HG02970 (cell line): ENCODE results near the gene ITGB7.
"Not testable (repeated sequence)": the region's sequence is repeated elsewhere in the genome, so short reads cannot be mapped to it uniquely, and the experiment has no call there.

ENCODE experiments used
- ATAC-seq: cut with Tn5 transposase; IDR thresholded peaks from one replicate; pipeline ENCODE4 v1.9.1; 2021; ENCODE audit warnings: mild to moderate bottlenecking, moderate library complexity, moderate number of reproducible peaks; ENCODE audit not compliant: unreplicated experiment, low FRiP score

Gene ITGB7

DNA sequence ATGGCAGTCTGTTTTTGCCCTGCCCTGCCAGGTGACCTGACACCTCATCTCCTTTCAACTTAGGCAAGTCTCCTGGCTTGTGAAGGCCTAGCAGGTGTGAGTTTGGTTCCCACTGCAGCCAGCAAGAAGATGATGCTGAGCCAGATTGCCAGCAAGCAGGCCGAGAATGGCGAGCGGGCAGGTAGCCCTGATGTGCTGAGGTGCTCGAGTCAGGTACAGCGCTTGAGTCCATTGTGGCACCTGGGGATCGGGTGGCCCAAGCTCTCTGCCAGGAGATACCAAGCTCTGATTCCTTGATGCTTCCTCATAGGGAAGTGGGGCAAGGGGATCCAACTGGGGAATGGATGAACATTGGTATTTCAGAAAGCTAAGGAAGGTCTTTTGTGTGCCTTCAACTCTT is 22.2 kb downstream of the ITGB7 start:
- ATAC-seq: no peak

GRCh38 chr12:53182903-53183302 is 24.1 kb downstream of the ITGB7 start:
- no peak for ATAC-seq

DNA sequence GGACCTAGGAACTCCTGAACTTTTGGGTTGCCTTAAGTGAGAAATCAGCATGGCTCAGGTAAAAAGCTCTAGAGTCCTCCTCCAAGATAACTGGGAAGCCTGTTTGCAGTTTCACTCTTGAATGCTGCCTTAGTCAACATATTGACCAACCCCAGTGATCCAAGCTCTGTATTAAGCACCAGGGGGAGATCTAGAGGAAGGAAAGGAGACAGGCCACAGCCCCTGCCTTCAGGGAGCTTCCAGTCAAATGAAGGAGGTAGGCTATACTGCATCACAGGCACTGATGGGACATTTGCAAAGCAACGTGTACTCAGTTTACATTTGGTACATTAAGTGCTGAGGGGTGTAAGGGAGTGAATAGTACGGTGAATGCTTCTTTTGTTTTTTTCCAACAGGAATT is 25.1 kb downstream of the ITGB7 start:
- no peak for ATAC-seq

DNA sequence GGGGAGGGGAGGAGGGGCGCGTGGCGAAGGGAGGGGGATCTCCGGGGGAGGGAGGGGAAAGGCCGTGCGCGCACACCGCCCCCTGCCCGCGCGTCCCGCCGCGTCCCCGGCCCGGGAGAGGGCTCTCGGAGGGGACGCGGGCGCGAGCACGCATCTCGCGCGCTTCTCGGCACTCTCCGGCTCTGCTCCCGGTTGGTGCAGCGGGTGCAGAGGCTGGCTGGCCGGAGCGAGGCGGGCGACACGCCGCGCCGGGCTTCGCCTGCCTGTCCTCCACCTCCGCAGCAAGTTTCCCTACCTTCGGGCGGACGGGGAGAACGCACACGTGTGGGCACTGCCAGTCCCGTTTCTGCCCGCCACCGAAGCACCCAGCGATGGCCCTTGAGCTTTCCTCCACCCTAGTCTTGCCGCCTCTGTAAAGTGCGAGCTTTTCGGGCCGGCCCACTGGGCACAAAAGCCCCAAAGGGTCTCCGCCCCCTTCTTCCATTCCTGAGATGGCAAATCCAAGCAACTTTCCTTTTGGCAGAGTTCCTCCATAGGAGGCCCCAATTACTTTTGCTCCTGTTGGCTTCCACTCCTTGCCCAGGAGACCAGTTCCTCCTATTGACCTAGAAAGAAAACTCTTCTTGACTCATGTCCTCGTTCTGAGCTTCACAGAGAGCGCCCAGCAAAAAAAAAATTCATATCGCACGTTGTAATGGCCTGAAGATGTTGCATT is 26.0 kb downstream of the ITGB7 start:
- ATAC-seq: peak; percentile 38

DNA sequence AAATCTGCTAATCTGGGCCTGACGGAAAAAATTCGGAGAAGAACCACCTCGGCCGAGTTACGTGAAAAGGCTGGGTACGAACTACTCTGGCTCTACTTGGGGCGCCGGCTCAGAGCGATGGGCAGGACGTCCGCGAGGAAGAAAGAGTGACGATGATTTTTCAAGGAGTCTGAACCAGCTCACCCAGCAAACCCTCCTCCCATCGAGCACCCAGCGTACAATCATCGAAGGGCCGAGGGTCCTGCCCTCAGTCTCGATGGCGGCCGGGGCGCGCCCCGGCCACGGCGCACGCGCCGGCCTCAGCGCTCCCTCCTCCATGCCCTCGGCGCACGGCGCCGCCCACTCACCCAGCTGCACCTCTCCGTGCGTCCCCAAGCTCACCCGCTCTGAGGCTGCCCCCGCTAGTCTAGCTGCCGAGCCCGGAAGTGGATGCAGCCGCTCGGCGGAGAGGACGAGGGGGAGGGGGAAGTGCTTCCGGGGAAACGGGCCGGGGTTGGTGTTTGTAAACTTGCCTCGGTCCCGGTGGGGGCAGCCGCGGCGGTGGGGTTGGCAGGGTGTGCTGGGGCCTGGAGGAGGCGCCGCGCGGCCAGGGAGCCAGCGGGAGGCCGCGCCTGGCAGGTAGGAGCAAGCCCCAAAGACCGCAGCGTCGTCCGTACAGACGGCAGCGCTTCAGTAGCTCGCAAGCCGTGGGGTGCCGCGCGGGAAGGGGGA is 26.7 kb downstream of the ITGB7 start, which contains the start of the genes CSAD and ZNF740:
TSS of gene CSAD (minus strand) at position 706 of the 711 bp plus-strand sequence. CDS start 7,455 bp downstream, outside the sequence.
TSS of gene ZNF740 (plus strand) at position 503 of the 711 bp plus-strand sequence. CDS start 1,262 bp downstream, outside the sequence.
- ATAC-seq: peak; percentile 91

DNA sequence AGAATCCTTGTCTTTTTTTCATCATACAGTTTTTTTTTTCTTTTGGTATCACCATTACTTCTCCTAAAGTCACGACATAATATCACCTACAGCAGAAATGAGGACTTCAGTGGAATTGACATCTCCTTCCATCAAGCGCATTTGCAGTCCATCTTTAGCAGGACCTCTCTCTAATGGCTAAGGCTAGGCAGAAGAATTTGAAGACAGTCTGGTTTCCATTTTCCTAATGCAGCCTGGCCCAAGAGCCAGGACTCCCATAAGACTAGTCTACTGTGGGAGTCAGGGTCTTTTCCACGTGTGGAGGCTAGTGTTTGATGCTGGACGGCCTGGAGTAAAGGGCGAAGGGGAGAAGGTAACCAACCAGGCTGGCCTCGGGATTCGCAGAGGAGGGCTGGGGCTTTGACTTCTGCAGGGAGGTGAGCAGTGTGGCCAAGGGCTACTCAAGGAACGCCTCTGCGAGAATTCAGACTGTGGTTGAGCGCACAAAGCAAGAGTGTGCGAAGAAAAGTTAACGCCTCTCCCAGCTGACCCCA is 27.3 kb downstream of the ITGB7 start:
- peak; percentile 2 for ATAC-seq

DNA sequence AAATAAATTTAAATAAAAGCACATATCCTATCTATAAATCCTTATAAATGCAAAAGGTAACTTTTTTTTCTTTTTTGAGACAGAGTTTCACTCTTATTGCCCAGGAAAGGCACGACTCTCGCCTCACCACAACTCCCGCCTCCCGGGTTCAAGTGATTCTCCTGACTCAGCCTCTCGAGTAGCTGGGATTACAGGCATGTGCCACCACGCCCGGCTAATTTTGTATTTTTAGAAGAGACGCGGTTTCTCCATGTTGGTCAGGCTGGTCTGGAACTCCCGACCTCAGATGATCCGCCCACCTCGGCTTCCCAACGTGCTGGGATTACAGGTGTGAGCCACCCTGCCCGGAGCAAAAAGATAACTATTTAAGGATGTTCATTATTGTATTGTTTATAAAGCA is 28.2 kb downstream of the ITGB7 start:
- not testable (repeated sequence) for ATAC-seq

- not testable (repeated sequence) for ATAC-seq
These were observed 29.6 kb downstream of the ITGB7 start for GRCh38 chr12:53177447-53177846.

- no peak for ATAC-seq
These were observed 30.3 kb downstream of the ITGB7 start for GRCh38 chr12:53176750-53177149.

DNA sequence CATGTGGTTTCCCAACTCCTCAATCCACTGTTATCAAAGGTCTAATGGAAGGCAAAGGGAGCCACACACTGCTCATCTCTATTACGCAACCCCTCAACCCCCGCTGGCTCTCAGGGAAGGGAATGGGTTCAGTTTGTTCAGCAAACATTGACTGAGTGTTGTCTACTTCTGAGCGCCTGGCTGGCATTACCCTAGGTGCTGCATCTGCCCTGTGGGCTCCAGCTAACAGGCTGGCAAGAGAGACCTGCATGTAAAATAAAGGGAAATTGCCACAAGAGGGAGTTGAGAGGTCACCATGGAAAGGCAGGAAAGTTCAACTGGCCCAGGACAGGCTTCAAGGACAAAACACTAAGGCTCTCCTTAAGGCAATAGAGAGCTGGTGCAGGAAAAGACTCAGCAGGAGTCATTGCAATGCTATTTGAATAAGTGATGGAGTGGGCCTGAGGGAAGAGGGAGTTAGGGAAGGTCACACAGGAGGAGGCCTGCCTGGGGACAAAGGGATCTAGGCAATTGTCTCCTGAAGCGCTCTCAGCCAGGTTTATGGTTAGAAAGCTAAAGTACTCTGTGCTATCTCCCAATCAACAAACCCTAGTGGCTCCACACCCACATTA is 32.1 kb downstream of the ITGB7 start:
- ATAC-seq: no peak

- no peak for ATAC-seq
These were observed 33.9 kb downstream of the ITGB7 start for GRCh38 chr12:53173085-53173715.

DNA sequence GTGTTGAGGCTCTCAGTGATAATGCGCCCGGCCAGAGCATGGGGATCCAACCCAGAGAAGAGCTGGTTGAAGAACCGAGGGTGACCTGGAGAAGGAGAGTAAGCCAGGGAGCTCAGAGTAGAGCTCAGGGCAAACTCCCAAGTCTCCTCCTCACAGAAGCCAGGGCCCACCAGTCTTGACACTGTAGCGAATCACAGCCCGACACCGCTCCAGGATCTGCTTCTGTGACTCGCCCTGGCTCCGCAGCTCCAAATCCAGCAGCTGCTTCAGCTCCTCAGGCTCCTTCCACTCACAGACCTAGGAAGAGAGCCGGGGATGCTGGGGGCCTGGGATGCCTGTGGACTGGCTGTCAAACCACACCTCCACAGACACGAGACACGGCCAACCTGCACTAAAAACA is 34.7 kb downstream of the ITGB7 start:
- no peak for ATAC-seq

DNA sequence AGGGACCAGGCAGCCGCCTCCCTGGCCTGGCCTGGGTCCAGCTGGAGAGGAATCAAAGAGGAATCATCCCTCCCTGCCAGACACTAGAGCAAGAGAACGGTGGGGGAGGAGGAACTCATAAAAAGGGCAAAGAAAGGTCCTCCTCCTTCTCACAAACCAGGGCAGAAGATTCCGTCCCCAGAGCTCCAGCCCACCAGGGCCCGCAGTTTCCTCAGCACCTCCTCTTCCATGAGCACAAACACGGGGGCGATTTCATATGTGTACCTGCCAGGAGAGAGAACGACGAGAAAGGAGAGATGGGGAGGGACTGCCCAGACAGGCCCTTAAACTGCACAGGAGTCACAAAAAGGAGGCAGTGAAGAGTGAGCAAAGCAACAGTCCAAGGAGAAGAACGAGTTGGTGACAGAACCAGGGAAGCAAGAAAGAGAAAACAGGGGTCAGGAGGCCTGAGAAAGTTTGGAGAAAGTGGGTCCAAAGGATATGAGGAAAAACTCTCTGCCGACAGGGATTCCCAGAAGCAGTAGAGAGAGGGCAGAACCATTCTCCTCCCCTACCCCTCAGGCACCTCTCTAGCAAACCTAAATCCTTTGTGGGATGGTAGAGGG is 35.2 kb downstream of the ITGB7 start:
- ATAC-seq: no peak

DNA sequence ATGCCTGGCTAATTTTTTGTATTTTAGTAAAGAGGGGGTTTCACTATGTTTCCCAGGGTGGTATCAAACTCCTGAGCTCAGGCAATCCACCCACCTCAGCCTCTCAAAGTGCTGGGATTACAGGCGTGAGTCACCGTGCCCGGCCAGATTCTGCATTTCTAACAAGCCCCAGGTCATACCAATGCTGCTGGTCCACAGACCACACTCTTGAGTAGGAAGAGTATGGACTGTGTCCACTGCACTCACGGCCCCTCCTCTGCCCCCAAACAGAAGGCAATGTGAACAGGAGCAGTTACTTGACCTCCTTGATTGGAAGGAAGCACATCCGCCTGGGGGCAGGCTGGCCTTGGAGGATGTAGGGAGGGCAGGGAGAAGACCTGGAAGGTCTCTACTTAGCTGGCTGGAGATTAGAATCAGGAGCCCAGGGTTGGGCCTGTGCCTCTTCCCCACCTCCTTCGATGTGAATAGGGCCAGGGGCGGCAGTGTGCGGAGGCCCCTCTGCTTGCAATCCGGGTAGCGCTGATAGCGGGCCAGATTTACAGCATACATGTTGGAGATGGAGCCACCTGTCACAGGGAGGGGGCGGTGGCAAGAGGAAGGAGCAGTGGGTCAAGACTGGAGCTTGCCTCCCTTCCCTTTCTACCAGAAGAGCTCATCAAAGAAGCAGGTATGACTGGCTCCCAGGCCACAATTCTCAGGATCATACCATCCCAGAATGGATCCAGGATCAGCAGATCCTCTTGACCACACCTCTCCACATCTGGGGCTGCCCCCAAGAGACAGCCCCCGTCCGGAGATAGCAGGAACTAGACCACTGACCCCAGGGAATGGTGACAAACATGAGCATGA is 36.0 kb downstream of the ITGB7 start:
- ATAC-seq: no peak

- no peak for ATAC-seq
These were observed 36.8 kb downstream of the ITGB7 start for GRCh38 chr12:53170215-53170614.

GRCh38 chr12:53169644-53170043 is 37.4 kb downstream of the ITGB7 start:
- no peak for ATAC-seq

- ATAC-seq: no peak
These were observed 40.2 kb downstream of the ITGB7 start for GRCh38 chr12:53166837-53167236.

DNA sequence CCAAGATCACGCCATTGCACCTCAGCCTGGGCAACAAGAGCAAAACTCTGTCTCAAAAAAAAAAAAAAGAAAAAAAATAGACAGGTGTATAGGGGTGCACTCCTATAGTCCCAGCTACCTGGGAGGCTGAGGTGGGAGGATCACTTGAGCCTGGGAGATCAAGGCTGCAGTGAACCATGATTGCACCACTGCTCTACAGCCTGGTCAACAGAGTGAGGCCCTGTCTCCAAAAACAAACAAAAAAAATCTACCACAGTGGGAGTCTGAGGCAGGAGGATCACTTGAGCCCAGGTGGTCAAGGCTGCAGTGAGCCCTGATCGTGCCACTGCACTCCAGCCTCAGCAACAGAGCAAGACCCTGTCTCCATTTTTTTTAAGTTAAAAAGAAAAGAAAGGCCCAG is 44.0 kb downstream of the ITGB7 start:
- not testable (repeated sequence) for ATAC-seq
